HG03095 (cell line): ENCODE measurements around the gene PSMF1.

Experiments used
- ATAC-seq: cut with Tn5 transposase; IDR thresholded peaks from one replicate; pipeline ENCODE4 v1.9.1; 2021; ENCODE audit warnings: moderate library complexity; ENCODE audit not compliant: unreplicated experiment

PSMF1 gene

DNA sequence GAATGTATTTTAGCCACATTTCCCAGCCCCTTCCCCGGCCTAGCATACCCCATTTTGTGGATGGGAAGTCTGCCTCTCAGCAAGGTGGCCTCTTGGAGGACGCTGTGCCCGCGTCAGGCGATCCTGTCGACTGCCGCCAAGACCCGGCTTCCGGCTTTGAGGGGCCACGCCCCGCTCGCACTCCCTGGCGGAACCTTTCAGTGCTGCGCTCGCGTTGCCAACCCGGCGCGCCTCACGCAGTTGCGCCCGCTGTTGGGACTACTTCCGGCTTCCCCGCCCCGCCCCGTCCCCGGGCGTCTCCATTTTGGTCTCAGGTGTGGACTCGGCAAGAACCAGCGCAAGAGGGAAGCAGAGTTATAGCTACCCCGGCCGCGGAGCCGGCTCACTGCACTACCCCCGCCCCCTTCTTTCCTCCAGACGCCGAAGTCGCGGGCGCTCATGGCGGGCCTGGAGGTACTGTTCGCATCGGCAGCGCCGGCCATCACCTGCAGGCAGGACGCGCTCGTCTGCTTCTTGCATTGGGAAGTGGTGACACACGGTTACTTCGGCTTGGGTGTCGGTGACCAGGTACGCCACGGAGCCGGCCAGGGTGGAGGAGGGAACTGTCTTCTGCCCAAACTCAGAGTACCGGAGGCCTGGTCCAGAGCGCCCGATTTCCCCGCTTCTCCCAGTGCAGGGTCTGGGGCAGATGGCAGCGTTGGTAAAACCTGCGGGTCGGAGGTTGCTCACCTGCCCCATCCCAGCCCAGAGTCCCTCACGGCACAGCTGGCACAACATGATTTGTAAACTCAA is at the start of gene PSMF1:
PSMF1 (plus strand) TSS at position 267 of the 792 bp plus-strand sequence; CDS start at position 439, 172 bp downstream.
- peak; percentile 96 for ATAC-seq

GRCh38 chr20:1072258-1072657 is 46.1 kb upstream of the PSMF1 start:
- no peak for ATAC-seq

- no peak for ATAC-seq
These were observed 42.8 kb upstream of the PSMF1 start for GRCh38 chr20:1075616-1076015.

DNA sequence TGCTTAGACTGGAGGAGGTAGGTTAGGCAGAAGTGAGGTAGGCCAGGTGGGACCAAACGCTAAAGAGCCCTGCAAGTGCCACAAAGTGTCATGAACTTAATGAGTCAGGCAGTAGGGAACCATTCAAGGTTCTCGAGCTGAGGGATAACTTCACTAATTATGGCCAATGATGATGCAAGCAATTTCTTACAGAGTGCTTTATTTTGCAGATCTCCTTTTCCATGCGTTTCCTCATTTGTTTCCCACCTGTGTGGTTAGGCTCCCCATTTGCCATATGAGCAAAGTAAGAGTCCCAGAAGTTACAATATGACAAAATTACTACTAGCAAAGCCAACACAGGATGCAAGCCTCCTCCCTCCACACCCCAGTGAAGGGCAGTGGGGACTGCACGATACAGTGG is 36.5 kb upstream of the PSMF1 start:
- no peak for ATAC-seq

- ATAC-seq = no peak
These were observed 34.8 kb upstream of the PSMF1 start for GRCh38 chr20:1083431-1084080.

DNA sequence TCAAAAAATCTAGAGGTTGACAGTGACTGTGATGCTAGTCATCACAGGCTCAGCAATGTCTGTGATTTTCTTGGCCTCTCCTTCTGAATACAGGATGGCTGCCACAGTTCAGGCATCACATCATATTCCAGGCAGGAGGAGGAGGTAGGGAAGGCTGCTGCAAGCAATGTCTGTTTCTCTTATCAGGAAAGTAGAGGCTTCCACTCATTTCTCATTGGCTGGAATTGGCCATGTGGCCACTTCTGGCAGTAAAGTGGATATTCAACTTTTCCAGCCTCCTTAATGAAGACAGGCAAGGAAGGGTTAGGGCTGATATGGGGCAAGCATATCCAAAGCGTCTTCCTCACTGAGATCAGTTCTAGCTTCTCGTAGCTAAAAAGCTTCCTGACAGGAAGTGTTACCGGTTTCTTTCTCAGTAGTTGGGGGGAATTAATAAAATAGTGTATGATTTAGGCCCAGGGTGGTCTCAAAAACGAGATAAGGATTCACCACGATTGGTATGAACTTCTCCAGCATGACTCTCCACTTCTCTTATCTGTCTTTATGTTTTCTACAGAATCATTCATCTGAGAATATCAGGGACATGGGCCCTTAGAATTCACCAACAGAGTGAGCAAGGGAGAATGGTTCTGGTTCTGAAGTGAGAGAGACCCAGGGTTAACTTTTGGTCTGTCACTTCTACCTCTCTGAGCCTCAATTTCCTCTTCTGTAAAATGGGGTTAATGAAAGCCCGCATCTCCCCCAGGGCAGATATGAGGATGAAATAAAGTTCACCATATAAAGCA is 32.7 kb upstream of the PSMF1 start:
- no peak for ATAC-seq

GRCh38 chr20:1086277-1087213 is 31.9 kb upstream of the PSMF1 start:
- ATAC-seq = no peak

- no peak for ATAC-seq
These were observed 31.0 kb upstream of the PSMF1 start for GRCh38 chr20:1087311-1087905.

- no peak for ATAC-seq
These were observed 23.7 kb upstream of the PSMF1 start for GRCh38 chr20:1094751-1095150.

GRCh38 chr20:1101533-1101932 is 16.9 kb upstream of the PSMF1 start:
- ATAC-seq = no peak

DNA sequence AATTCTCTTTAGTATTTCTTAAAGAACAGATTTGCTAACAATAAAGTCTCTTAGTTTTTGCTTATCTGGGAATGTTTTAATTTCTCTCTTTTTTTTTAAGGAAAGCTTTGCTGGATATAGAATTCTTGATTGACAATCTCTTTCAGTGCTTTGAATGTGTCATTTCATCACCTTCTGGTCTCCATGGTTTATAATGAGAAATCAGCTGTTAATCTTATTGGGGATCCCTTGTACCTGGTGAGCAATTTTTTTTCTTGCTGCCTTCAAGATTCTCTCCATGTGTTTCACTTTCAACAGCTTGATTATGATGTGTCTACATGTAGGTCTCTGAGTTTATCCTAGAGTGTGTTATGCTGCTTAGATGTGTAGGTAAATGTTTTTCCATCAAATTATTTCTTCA is 16.4 kb upstream of the PSMF1 start:
- no peak for ATAC-seq

- ATAC-seq = no peak
These were observed 14.7 kb upstream of the PSMF1 start for GRCh38 chr20:1103751-1104150.

- no peak for ATAC-seq
These were observed 12.7 kb upstream of the PSMF1 start for GRCh38 chr20:1105599-1106194.

DNA sequence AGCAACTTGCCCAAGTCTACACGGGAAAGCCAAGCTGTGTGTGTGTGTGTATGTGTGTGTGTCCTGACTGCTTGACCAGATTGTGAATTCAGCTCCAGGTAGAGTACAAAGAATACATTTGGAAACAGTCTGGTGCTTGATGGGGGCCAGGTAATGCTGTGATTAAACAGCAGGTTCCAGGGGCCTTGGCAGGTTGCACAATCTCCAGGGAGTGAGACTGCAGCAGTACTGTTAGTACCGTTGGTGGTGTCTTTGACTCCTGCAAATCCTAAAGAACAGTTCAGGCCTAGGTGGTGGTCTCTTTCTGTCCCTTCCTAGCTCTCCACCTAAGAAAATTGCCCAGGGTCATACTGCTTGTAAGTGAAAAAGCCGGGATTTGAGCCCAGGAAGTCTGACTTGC is 11.2 kb upstream of the PSMF1 start:
- ATAC-seq = no peak

DNA sequence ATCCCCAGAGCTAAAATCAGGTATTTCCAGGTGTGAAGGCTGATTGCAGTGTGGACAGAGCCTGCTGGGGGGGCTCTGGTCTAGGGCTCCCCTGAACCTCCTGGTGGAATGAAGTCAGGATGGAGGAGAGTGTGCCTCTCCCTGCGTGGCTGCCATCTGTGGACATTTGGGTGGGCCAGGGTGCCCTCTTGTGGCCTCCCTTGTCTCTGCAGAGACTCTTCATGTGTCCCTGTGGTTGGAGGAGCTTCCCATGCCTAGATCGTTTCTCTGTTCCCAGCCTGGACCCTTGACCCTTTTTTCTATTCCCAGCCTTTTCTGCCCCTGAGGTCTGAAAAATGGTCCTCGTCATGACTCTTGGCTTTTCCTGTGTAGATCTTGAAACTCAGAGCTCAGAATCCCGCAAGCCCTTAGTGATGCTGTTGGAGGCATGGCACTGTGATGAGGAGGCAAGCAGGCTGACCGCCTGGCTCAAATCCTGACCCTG is 9.9 kb upstream of the PSMF1 start:
- no peak for ATAC-seq

GRCh38 chr20:1112908-1113307 is 5.5 kb upstream of the PSMF1 start:
- no peak for ATAC-seq

- no peak for ATAC-seq
These were observed 432 bp upstream of the PSMF1 start for GRCh38 chr20:1118004-1118335.

- ATAC-seq = no peak
These were observed 715 bp downstream of the PSMF1 start for GRCh38 chr20:1119128-1119505.

GRCh38 chr20:1119524-1119923 is 1.1 kb downstream of the PSMF1 start:
- ATAC-seq = no peak

- ATAC-seq = no peak
These were observed 3.0 kb downstream of the PSMF1 start for GRCh38 chr20:1121429-1121828.
